Activated CD8-positive, alpha-beta T cell treated with anti-CD3 and anti-CD28 coated beads, Interleukin-2, amount 10 ng/mL, durations not matched to agents 7 days and 5 days (primary cell): ENCODE measurements around the gene CCDC88C. TPM values are rescaled to one million over a fixed set of nuclear protein-coding genes. Genes with fewer than 3 reads are reported as not detected.
A peak's percentile ranks its signal among the peaks of the same experiment; 100 is the strongest.

ENCODE experiments used
- ATAC-seq: fragments of 150-1000 bp; cut with Tn5 transposase; one replicate; pipeline ENCODE4 v1.10.0; 2021; ENCODE audit warnings: moderate library complexity
- CTCF ChIA-PET: fragments of 350-600 bp; sonication (Branson Sonifier 250); formaldehyde crosslinking; loops from one replicate; lab custom pipeline; 2021; ENCODE audit warnings: antibody characterized with exemption; lab: Charles Lee
- POLR2A ChIA-PET: fragments of 350-600 bp; sonication (Branson Sonifier 250); formaldehyde crosslinking; loops from one replicate; lab custom pipeline; 2021; ENCODE audit warnings: antibody characterized with exemption; lab: Charles Lee
- DNase-seq: peaks from one replicate; pipeline ENCODE4 v3.0.0-alpha.2; 2020
- H3K27ac Mint-ChIP-seq: one replicate; pipeline ENCODE4 v1.8.0; 2021; ENCODE audit warnings: mild to moderate bottlenecking, mixed read lengths
- H3K27me3 Mint-ChIP-seq: one replicate; pipeline ENCODE4 v1.8.0; 2021; ENCODE audit warnings: low read depth, mixed read lengths
- H3K36me3 Mint-ChIP-seq: one replicate; pipeline ENCODE4 v1.8.0; 2021; ENCODE audit warnings: low read depth, mixed read lengths
- H3K4me1 Mint-ChIP-seq: one replicate; pipeline ENCODE4 v1.8.0; 2021; ENCODE audit warnings: low read depth, mixed read lengths
- H3K4me3 Mint-ChIP-seq: one replicate; pipeline ENCODE4 v1.8.0; 2021; ENCODE audit warnings: mild to moderate bottlenecking, mixed read lengths
- H3K9me3 Mint-ChIP-seq: one replicate; pipeline ENCODE4 v1.8.0; 2022; ENCODE audit warnings: mixed read lengths; ENCODE audit not compliant: insufficient read depth
- total RNA-seq, 2 experiments: library from RNA; stranded (reverse); gene quantifications; one replicate each; pipeline ENCODE4 v1.2.3, GENCODE V29; 2021

CCDC88C gene
- total RNA-seq, 2 experiments from 2014 or later: 147 to 153 TPM

- H3K9me3 Mint-ChIP-seq: no peaks in the 10 kb centered on the region
- CTCF ChIA-PET: interaction anchor here (0.8 to 15.3 kb wide), 11 partner anchors 11 to 54 kb away, joined by 3 to 190 read pairs (median 4); no protein-coding TSS in a partner anchor
- no peak overlapping the region for H3K4me3 Mint-ChIP-seq
- DNase-seq (no peak), ATAC-seq (no peak)
- POLR2A ChIA-PET: interaction anchor here (0.9 to 2.2 kb wide), 5 partner anchors 14 to 38 kb away, joined by 3 to 6 read pairs (median 4); no protein-coding TSS in a partner anchor
- peak overlapping the region; percentile 70 for H3K27ac Mint-ChIP-seq
- H3K4me1 Mint-ChIP-seq: peaks cover 100% of the 10 kb centered on the region
- H3K27me3 Mint-ChIP-seq: no peaks in the 10 kb centered on the region
- H3K36me3 Mint-ChIP-seq: peaks cover 67% of the 10 kb centered on the region
These were observed 39.6 kb downstream of the CCDC88C start for GRCh38 chr14:91377700-91378652.

GRCh38 chr14:91376547-91377477, 40.8 kb downstream of the CCDC88C start:
- Mint-ChIP-seq H3K27me3 (no peaks in the 10 kb centered on the region), H3K4me3 (peak overlapping the region; percentile 51), H3K9me3 (no peaks in the 10 kb centered on the region), H3K36me3 (peaks cover 58% of the 10 kb centered on the region), H3K27ac (peak overlapping the region; percentile 91), H3K4me1 (peaks cover 100% of the 10 kb centered on the region)
- POLR2A ChIA-PET: interaction anchor here (0.5 to 1.4 kb wide), 6 partner anchors 10 to 26 kb away, joined by 3 to 6 read pairs (median 3); no protein-coding TSS in a partner anchor
- no peak for ATAC-seq
- DNase-seq: no peak
- CTCF ChIA-PET: interaction anchor here (1.3 to 15.3 kb wide), 7 partner anchors 11 to 53 kb away, joined by 3 to 190 read pairs (median 15); partner anchors contain the start of gene CCDC88C

DNA sequence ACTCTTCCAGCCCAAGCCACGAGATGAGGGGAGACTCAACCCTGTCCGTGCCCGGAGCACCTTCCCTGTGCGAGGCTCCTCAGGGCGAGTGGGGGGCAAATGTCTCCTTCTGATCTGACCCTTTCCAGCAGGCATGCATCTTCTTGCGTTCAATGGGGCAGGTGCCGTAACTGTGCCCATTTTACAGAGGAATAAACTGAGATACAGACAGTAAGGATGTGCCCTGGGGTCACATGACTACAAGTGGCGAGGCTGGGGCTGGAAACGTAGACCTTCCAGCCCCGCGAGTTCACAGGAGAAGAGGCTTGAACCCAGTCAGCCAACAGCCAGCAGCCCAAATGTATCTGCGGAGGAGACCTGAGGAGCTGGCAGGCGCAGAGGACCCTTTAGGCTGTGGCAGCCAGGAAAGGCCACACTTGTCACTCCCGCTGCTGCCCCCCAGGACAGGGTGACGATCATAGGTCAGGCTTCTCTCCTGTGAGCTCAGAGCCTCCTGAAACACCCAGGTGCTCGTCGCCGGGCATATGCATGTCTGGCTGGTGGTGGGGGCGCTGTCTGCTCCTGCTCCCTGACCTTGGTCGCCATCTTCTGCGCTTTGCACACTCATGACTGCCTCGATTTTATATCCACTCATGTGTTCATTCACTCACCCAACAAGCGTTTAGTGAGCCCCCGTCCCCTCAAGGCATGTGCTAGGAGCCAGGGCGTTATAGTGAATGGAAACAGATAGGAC, 41.7 kb downstream of the CCDC88C start:
- peaks cover 61% of the 10 kb centered on the region for H3K36me3 Mint-ChIP-seq
- DNase-seq (no peak), ATAC-seq (no peak)
- CTCF ChIA-PET: interaction anchor here (1.3 to 15.3 kb wide), 6 partner anchors 12 to 52 kb away, joined by 3 to 190 read pairs (median 29); partner anchors contain the start of gene CCDC88C
- no peaks in the 10 kb centered on the region for H3K9me3 Mint-ChIP-seq
- H3K4me3 Mint-ChIP-seq: peak overlapping the region; percentile 78
- peak overlapping the region; percentile 91 for H3K27ac Mint-ChIP-seq
- POLR2A ChIA-PET: interaction anchor here (0.8 to 4.6 kb wide), 5 partner anchors 11 to 40 kb away, joined by 3 to 55 read pairs (median 36); partner anchors contain the start of gene CCDC88C
- peaks cover 100% of the 10 kb centered on the region for H3K4me1 Mint-ChIP-seq
- H3K27me3 Mint-ChIP-seq: no peaks in the 10 kb centered on the region

- H3K27ac Mint-ChIP-seq: peak overlapping the region; percentile 91
- ATAC-seq (peak; percentile 28), DNase-seq (peak; percentile 55)
- H3K9me3 Mint-ChIP-seq: no peaks in the 10 kb centered on the region
- no peaks in the 10 kb centered on the region for H3K27me3 Mint-ChIP-seq
- CTCF ChIA-PET: interaction anchor here (1.4 to 15.3 kb wide), 7 partner anchors 13 to 58 kb away, joined by 5 to 190 read pairs (median 22); partner anchors contain the start of gene CCDC88C
- peaks cover 63% of the 10 kb centered on the region for H3K36me3 Mint-ChIP-seq
- peaks cover 100% of the 10 kb centered on the region for H3K4me1 Mint-ChIP-seq
- POLR2A ChIA-PET: interaction anchor here (0.5 to 4.6 kb wide), 7 partner anchors 13 to 48 kb away, joined by 3 to 55 read pairs (median 28); partner anchors contain the start of gene CCDC88C
- H3K4me3 Mint-ChIP-seq: peak overlapping the region; percentile 78
These were observed 42.5 kb downstream of the CCDC88C start for GRCh38 chr14:91374879-91375702.

DNA sequence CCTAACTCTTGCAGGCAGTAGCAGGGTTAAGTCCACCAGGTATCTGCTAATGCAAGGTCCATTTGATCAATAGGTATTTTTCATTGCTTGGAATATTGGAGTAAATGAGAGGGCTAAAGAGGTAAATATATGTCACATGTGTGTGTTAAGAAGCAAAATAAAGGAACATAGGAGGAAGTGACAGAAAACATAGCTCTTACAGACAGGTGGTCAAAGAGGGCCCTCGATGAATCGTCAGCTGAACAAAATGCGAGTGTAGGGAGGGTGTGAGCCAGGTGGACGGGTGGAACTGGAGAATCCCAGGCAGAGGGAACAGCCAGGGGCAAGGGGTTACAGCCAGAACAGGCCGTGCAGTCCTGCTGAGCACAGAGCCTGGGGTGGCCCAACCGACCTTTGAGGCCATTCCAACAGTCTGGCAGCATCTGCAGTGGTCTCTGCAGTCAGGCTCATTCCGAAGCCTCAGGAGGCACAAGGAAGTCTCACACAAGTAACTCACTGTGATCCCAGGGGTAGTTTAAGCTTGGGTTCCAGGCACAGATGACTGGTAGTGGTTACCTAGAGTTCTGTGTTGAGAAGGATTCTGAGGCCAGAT, 43.2 kb downstream of the CCDC88C start:
- peaks cover 61% of the 10 kb centered on the region for H3K36me3 Mint-ChIP-seq
- CTCF ChIA-PET: interaction anchor here (1.4 to 15.3 kb wide), 8 partner anchors 13 to 57 kb away, joined by 5 to 190 read pairs (median 19); partner anchors contain the start of gene CCDC88C
- peak overlapping the region; percentile 78 for H3K4me3 Mint-ChIP-seq
- H3K27ac Mint-ChIP-seq: peak overlapping the region; percentile 91
- ATAC-seq: no peak
- no peaks in the 10 kb centered on the region for H3K27me3 Mint-ChIP-seq
- no peaks in the 10 kb centered on the region for H3K9me3 Mint-ChIP-seq
- DNase-seq: no peak
- H3K4me1 Mint-ChIP-seq: peaks cover 100% of the 10 kb centered on the region
- POLR2A ChIA-PET: interaction anchor here (0.6 to 4.6 kb wide), 7 partner anchors 14 to 498 kb away, joined by 3 to 55 read pairs (median 28); partner anchors contain the start of gene CCDC88C

DNA sequence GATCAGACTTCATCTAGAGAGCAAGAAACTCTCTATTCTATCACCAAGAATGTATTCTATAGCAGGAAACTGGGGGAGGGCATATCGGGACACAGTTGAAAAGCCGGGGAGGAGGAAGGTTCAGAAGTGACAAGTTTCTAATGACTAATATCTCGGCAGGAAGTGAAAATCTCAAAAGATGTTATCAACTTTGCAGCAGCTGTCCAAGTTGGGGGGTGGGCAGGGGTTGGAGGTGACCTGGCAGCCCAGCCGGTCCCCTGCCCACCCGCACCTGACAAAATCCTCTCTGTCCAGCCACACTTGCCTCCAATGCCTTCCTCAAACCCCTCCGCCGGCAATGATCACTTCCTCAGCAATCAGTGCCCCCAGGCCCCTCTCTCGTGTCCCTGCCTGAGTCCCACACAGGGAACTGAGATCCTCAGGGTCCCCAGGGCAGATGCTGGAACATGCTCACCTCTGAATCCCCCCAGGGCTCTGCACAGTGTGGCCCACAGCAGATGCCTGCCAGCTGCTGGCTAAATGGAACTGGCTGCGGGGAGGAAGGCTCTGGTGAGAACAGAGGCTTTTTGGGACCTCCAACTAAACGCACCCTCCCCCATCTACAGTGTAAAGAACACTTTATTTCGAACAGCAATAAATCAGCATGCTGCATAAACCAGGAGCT, 43.9 kb downstream of the CCDC88C start:
- ChIA-PET POLR2A (interaction anchor here (0.6 to 4.6 kb wide), 10 partner anchors 9 to 498 kb away, joined by 3 to 55 read pairs (median 6); partner anchors contain the start of gene CCDC88C), CTCF (interaction anchor here (0.7 to 15.3 kb wide), 8 partner anchors 15 to 56 kb away, joined by 3 to 190 read pairs (median 11); partner anchors contain the start of gene CCDC88C)
- Mint-ChIP-seq H3K27me3 (no peaks in the 10 kb centered on the region), H3K36me3 (peaks cover 59% of the 10 kb centered on the region), H3K9me3 (no peaks in the 10 kb centered on the region), H3K27ac (peak overlapping the region; percentile 91), H3K4me3 (peak overlapping the region; percentile 78), H3K4me1 (peaks cover 100% of the 10 kb centered on the region)
- DNase-seq: peak; percentile 76
- ATAC-seq: peak; percentile 46

GRCh38 chr14:91372671-91373495, 44.7 kb downstream of the CCDC88C start:
- Mint-ChIP-seq H3K36me3 (peaks cover 55% of the 10 kb centered on the region), H3K9me3 (no peaks in the 10 kb centered on the region), H3K27ac (peak overlapping the region; percentile 91), H3K4me3 (peak overlapping the region; percentile 78), H3K4me1 (peaks cover 100% of the 10 kb centered on the region), H3K27me3 (no peaks in the 10 kb centered on the region)
- ChIA-PET POLR2A (interaction anchor here (0.8 to 4.6 kb wide), 13 partner anchors 8 to 137 kb away, joined by 3 to 55 read pairs (median 3); partner anchors contain the start of genes CCDC88C, GPR68 and PPP4R3A), CTCF (interaction anchor here (0.7 to 15.3 kb wide), 7 partner anchors 16 to 50 kb away, joined by 3 to 190 read pairs (median 16); partner anchors contain the start of gene CCDC88C)
- DNase-seq (peak; percentile 76), ATAC-seq (peak; percentile 56)

GRCh38 chr14:91371990-91372375, 45.6 kb downstream of the CCDC88C start:
- Mint-ChIP-seq H3K4me3 (peak overlapping the region; percentile 78), H3K4me1 (peaks cover 100% of the 10 kb centered on the region), H3K9me3 (no peaks in the 10 kb centered on the region), H3K36me3 (peaks cover 51% of the 10 kb centered on the region), H3K27ac (peak overlapping the region; percentile 91), H3K27me3 (no peaks in the 10 kb centered on the region)
- ChIA-PET CTCF (interaction anchor here (1.1 to 15.3 kb wide), 6 partner anchors 17 to 49 kb away, joined by 3 to 190 read pairs (median 26); partner anchors contain the start of gene CCDC88C), POLR2A (interaction anchor here (1.2 to 4.6 kb wide), 6 partner anchors 12 to 127 kb away, joined by 3 to 55 read pairs (median 32); partner anchors contain the start of genes CCDC88C and GPR68)
- DNase-seq: no peak
- no peak for ATAC-seq
